Neural progenitor cell (in vitro differentiated cells): ENCODE results near the gene RET.

Experiments
- CTCF ChIP-seq: fragments of 200-600 bp; sonication (generic); IDR thresholded peaks from 2 replicates; pipeline ENCODE4 v1.5.1; 2017; ENCODE audit warnings: antibody characterized with exemption, mild to moderate bottlenecking
- EZH2 ChIP-seq: fragments of 200-600 bp; sonication (generic); IDR thresholded peaks from 2 replicates; pipeline ENCODE4 v1.6.1; 2017; ENCODE audit warnings: antibody characterized with exemption, mild to moderate bottlenecking, moderate library complexity

GRCh38 chr10:43136432-43136831 lies 59.6 kb downstream of the RET start:
- TF ChIP-seq CTCF (no peak), EZH2 (no peak)
